Fibroblast of skin of right biceps (primary cell): ENCODE measurements around the gene DCX.

ENCODE experiments used
- DNase-seq: peaks from one replicate; pipeline ENCODE4 v3.0.0-alpha.2; 2013

Gene DCX

GRCh38 chrX:111411983-111412382, at the start of gene DCX:
DCX (minus strand) TSS chrX:111412192; CDS start chrX:111410398, 1,794 bp downstream.
- no peak for DNase-seq

- DNase-seq = peak; percentile 5
Observed at GRCh38 chrX:111460607-111461006, 48.6 kb upstream of the DCX start.

- DNase-seq = peak; percentile 5
Observed at GRCh38 chrX:111447298-111447697, 35.3 kb upstream of the DCX start.

- DNase-seq = peak; percentile 12
Observed at GRCh38 chrX:111445485-111445884, 33.5 kb upstream of the DCX start.

GRCh38 chrX:111444881-111445280, 32.9 kb upstream of the DCX start:
- DNase-seq = peak; percentile 0

GRCh38 chrX:111443946-111444345, 32.0 kb upstream of the DCX start:
- no peak for DNase-seq

GRCh38 chrX:111442791-111443190, 30.8 kb upstream of the DCX start:
- no peak for DNase-seq

GRCh38 chrX:111435469-111435868, 23.5 kb upstream of the DCX start:
- DNase-seq = no peak

- DNase-seq = no peak
Observed at GRCh38 chrX:111431001-111431400, 19.0 kb upstream of the DCX start.

- DNase-seq = no peak
Observed at GRCh38 chrX:111411557-111411956, 435 bp downstream of the DCX start.

- no peak for DNase-seq
Observed at GRCh38 chrX:111410590-111411078, 1.4 kb downstream of the DCX start.

GRCh38 chrX:111409326-111409725, 2.7 kb downstream of the DCX start:
- no peak for DNase-seq

GRCh38 chrX:111407948-111408347, 4.0 kb downstream of the DCX start:
- no peak for DNase-seq

GRCh38 chrX:111402344-111402743, 9.6 kb downstream of the DCX start:
- no peak for DNase-seq

- DNase-seq = no peak
Observed at GRCh38 chrX:111395149-111395548, 16.8 kb downstream of the DCX start.

GRCh38 chrX:111394569-111394968, 17.4 kb downstream of the DCX start:
- DNase-seq = no peak

- no peak for DNase-seq
Observed at GRCh38 chrX:111387470-111388070, 24.4 kb downstream of the DCX start.

- no peak for DNase-seq
Observed at GRCh38 chrX:111386615-111387233, 25.3 kb downstream of the DCX start.

GRCh38 chrX:111386077-111386476, 25.9 kb downstream of the DCX start:
- DNase-seq = no peak

GRCh38 chrX:111382277-111382676, 29.7 kb downstream of the DCX start:
- no peak for DNase-seq

- no peak for DNase-seq
Observed at GRCh38 chrX:111376897-111377578, 35.0 kb downstream of the DCX start.

GRCh38 chrX:111376486-111376885, 35.5 kb downstream of the DCX start:
- no peak for DNase-seq

GRCh38 chrX:111375747-111376146, 36.2 kb downstream of the DCX start:
- no peak for DNase-seq

- no peak for DNase-seq
Observed at GRCh38 chrX:111372086-111372485, 39.9 kb downstream of the DCX start.
